ENCODE data around the gene ARIH2. TPM values are rescaled to one million over a fixed set of nuclear protein-coding genes. Genes with fewer than 3 reads are reported as not detected.

ARIH2 gene
- total and polyA plus RNA-seq, 9 of the 15 experiments (the other 6 are each of a cell fraction or from before 2014, with no cell fraction given) = 27.0 to 120 (median 108) TPM

DNA sequence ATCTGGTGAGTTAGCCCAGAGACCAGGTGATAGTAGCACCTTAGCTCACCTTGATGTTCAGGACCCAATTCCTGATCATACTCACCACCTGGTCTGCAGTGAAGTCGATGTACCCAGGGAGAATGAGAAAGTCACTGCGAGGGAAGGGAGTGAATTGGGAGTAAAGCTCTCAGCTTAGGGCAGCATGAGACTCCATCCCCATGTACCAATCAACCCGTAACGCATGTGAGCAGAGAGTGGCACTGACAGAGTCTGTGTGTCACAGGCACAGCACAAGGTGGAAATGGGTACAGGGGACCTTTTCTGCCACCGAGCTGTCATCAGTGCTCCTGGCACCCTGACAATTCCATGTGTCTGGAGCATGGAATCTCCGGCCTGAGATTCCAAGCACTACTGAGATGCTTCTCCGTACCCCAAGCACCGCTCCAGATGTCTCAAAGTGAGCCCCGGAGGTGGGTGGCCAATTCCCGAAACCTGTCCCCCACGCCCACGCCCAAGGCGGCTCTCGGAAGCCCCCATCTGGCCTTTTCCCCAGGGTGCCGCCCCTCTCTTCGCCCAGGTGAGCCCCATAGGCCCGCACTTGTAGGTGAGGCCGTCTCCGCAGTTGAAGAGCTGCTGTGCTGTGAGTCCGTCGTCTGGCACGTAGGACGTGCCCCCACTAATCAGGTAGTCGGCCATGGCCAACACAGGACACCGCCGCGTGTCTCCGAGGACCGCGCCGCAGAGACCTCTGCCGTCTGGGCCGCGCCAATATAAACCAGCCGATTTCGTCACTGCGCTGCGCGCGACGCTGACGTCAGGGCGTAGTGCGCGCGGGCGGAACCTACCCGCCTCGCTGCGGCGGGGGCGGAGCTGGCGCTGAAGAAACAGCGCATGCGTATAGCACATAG lies 110.3 kb downstream of the ARIH2 start, which contains the start of gene IMPDH2 (continued):
- TF ChIP-seq, protein P1, sequence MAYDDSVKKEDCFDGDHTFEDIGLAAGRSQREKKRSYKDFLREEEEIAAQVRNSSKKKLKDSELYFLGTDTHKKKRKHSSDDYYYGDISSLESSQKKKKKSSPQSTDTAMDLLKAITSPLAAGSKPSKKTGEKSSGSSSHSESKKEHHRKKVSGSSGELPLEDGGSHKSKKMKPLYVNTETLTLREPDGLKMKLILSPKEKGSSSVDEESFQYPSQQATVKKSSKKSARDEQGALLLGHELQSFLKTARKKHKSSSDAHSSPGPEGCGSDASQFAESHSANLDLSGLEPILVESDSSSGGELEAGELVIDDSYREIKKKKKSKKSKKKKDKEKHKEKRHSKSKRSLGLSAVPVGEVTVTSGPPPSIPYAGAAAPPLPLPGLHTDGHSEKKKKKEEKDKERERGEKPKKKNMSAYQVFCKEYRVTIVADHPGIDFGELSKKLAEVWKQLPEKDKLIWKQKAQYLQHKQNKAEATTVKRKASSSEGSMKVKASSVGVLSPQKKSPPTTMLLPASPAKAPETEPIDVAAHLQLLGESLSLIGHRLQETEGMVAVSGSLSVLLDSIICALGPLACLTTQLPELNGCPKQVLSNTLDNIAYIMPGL (CRISPR knock-in tag; IDR thresholded peaks at IDR 0.05) = 0 out of 2 replicates have a peak, but pooled peaks have one; percentile 8
- TF ChIP-seq ZNF197 (CRISPR knock-in tag; IDR thresholded peaks at IDR 0.05; ENCODE audit: low read depth) (no peak), FOXP1 (CRISPR knock-in tag; IDR thresholded peaks at IDR 0.05) (peak; percentile 68; the same call in 1 of the 2 replicates), SMARCA4 (IDR thresholded peaks at IDR 0.05) (no peak), ZNF143 (CRISPR knock-in tag; IDR thresholded peaks at IDR 0.05) (no peak), TCFL5 (CRISPR knock-in tag; conservative IDR thresholded peaks at IDR 0.05) (no peak), RBM14 (IDR thresholded peaks at IDR 0.05; ENCODE audit: borderline replicate concordance, insufficient read depth, low read depth, low read length) (no peak), ETV1 (tag; conservative IDR thresholded peaks at IDR 0.05; ENCODE audit: low read depth) (no peak), ZNF586 (CRISPR knock-in tag; conservative IDR thresholded peaks at IDR 0.05) (no peak), ZNF57 (CRISPR knock-in tag; IDR thresholded peaks at IDR 0.05) (no peak), PML (IDR thresholded peaks at IDR 0.05; ENCODE audit: low read length) (peak; percentile 83), PHF20 (IDR thresholded peaks at IDR 0.05; ENCODE audit: partially characterized antibody) (peak; percentile 36), NCOA1 (IDR thresholded peaks at IDR 0.05; ENCODE audit: low read depth) (no peak), NFXL1 (CRISPR knock-in tag; IDR thresholded peaks at IDR 0.05) (no peak), POLR2AphosphoS5 (IDR thresholded peaks at IDR 0.05; ENCODE audit: control insufficient read depth, insufficient read depth, low read depth, low read length) (peak; percentile 97), TEAD4 (IDR thresholded peaks at IDR 0.05; ENCODE audit: low read length) (0 out of 2 replicates have a peak, but pooled peaks have one; percentile 7), TEAD4 (CRISPR knock-in tag; IDR thresholded peaks at IDR 0.05; ENCODE audit: borderline replicate concordance) (no peak), HNRNPL (IDR thresholded peaks at IDR 0.05; ENCODE audit: low read depth, low read length) (no peak)
- TF ChIP-seq, protein P2, sequence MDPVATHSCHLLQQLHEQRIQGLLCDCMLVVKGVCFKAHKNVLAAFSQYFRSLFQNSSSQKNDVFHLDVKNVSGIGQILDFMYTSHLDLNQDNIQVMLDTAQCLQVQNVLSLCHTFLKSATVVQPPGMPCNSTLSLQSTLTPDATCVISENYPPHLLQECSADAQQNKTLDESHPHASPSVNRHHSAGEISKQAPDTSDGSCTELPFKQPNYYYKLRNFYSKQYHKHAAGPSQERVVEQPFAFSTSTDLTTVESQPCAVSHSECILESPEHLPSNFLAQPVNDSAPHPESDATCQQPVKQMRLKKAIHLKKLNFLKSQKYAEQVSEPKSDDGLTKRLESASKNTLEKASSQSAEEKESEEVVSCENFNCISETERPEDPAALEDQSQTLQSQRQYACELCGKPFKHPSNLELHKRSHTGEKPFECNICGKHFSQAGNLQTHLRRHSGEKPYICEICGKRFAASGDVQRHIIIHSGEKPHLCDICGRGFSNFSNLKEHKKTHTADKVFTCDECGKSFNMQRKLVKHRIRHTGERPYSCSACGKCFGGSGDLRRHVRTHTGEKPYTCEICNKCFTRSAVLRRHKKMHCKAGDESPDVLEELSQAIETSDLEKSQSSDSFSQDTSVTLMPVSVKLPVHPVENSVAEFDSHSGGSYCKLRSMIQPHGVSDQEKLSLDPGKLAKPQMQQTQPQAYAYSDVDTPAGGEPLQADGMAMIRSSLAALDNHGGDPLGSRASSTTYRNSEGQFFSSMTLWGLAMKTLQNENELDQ (CRISPR knock-in tag; IDR thresholded peaks at IDR 0.05; ENCODE audit: borderline replicate concordance) = no peak
